ENCODE results near the gene STK35.

The STK35 gene

DNA sequence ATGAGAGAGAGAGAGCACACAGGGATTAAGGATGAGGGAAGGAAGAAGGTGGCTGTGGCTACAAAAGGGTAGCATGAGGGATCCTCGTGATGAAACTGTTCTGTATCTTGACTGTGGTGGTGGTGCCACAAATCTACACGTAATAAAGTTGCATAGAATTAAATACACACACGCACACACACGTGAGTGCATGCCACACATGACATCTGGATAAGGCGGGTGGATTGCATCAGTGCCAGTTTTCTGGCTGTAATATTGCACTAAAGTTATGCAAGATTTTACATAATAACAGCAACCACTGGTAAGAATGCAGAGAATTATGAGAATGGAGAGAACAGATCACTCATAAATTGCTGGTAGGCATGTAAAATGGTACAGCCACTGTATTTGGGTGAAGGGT is 16.9 kb upstream of the STK35 start:
- Histone ChIP-seq H3K27ac (ENCODE audit: low read depth, low read length, poor library complexity, severe bottlenecking) (no peak overlapping the region), H3F3A (ENCODE audit: insufficient read depth, low read length) (no peaks in the 10 kb centered on the region), H3K4me1 (ENCODE audit: insufficient read depth, low read length, severe bottlenecking) (no peaks in the 10 kb centered on the region), H3K36me3 (ENCODE audit: insufficient read depth, low read length) (no peaks in the 10 kb centered on the region), H3K9me3 (ENCODE audit: low read length) (no peaks in the 10 kb centered on the region), H3K27me3 (ENCODE audit: insufficient read depth, low read length) (peaks cover 4% of the 10 kb centered on the region; the same call in 1 of the 2 replicates), H3K4me3 (ENCODE audit: low read depth, low read length, poor library complexity, severe bottlenecking) (no peak overlapping the region), H3K4me2 (ENCODE audit: low read length) (no peak overlapping the region), H3K9ac (ENCODE audit: low read length) (no peak overlapping the region), H3K79me2 (ENCODE audit: insufficient read depth, low read length) (no peaks in the 10 kb centered on the region), H3K9me2 (ENCODE audit: low read depth, low read length) (no peaks in the 10 kb centered on the region), H2AFZ (ENCODE audit: low read length) (no peak overlapping the region), H4K20me1 (ENCODE audit: insufficient read depth, low read length) (no peaks in the 10 kb centered on the region)
- no peak for TF ChIP-seq EZH2 (IDR thresholded peaks at IDR 0.05; ENCODE audit: borderline replicate concordance, low read length)
- TF ChIP-seq, protein P1, sequence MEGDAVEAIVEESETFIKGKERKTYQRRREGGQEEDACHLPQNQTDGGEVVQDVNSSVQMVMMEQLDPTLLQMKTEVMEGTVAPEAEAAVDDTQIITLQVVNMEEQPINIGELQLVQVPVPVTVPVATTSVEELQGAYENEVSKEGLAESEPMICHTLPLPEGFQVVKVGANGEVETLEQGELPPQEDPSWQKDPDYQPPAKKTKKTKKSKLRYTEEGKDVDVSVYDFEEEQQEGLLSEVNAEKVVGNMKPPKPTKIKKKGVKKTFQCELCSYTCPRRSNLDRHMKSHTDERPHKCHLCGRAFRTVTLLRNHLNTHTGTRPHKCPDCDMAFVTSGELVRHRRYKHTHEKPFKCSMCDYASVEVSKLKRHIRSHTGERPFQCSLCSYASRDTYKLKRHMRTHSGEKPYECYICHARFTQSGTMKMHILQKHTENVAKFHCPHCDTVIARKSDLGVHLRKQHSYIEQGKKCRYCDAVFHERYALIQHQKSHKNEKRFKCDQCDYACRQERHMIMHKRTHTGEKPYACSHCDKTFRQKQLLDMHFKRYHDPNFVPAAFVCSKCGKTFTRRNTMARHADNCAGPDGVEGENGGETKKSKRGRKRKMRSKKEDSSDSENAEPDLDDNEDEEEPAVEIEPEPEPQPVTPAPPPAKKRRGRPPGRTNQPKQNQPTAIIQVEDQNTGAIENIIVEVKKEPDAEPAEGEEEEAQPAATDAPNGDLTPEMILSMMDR (IDR thresholded peaks at IDR 0.05; ENCODE audit: low read length): no peak

DNA sequence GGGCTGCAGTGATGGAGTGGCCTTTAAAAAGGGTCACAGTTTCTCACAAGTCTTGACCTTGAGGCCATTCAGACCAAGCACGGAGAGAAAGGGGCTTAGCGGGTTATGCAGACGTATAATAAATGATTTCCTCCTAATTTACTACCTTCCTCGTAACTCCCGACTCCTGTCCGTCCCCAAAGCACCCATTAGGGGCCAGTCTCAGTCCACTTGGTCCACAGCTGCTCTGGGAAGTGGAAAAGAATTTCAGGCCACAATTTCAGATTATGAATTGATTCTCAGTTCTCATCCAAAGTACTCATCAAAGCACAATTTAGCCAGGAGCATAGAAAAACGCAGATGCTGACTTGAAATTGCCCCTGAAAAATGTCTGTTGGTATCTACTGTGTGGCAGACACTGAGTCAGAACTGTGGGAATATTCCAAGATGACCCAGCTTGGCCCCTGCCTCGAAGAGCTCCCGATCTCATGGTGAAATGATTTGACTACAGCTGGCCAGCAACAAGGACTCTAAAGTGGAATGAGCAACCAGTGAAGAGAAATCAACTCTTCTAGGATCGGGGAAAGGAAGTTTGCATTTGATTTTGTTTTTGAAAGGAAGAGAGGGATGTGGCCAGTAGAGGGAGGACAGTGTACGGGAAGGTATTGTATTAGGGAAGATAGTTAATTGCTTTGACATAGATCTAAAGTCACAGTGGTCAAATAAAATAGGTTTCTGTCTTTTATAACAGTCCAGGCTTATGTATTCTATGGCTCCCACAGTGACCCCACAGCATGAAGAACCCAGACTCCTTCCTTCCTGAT is 15.2 kb upstream of the STK35 start:
- no peaks in the 10 kb centered on the region for H3K9me2 ChIP-seq (ENCODE audit: low read depth, low read length)
- H3K27me3 ChIP-seq (ENCODE audit: insufficient read depth, low read length): peaks cover 4% of the 10 kb centered on the region; the same call in 1 of the 2 replicates
- H3K4me1 ChIP-seq (ENCODE audit: insufficient read depth, low read length, severe bottlenecking): no peaks in the 10 kb centered on the region
- H3K27ac ChIP-seq (ENCODE audit: low read depth, low read length, poor library complexity, severe bottlenecking): no peak overlapping the region
- H3K79me2 ChIP-seq (ENCODE audit: insufficient read depth, low read length): no peaks in the 10 kb centered on the region
- no peaks in the 10 kb centered on the region for H3F3A ChIP-seq (ENCODE audit: insufficient read depth, low read length)
- H3K36me3 ChIP-seq (ENCODE audit: insufficient read depth, low read length): no peaks in the 10 kb centered on the region
- no peaks in the 10 kb centered on the region for H3K9me3 ChIP-seq (ENCODE audit: low read length)
- no peak overlapping the region for H3K4me2 ChIP-seq (ENCODE audit: low read length)
- H3K4me3 ChIP-seq (ENCODE audit: low read depth, low read length, poor library complexity, severe bottlenecking): no peak overlapping the region
- H3K9ac ChIP-seq (ENCODE audit: low read length): no peak overlapping the region
- no peaks in the 10 kb centered on the region for H4K20me1 ChIP-seq (ENCODE audit: insufficient read depth, low read length)
- H2AFZ ChIP-seq (ENCODE audit: low read length): no peak overlapping the region
- TF ChIP-seq, protein P1 (IDR thresholded peaks at IDR 0.05; ENCODE audit: low read length): no peak
- no peak for TF ChIP-seq EZH2 (IDR thresholded peaks at IDR 0.05; ENCODE audit: borderline replicate concordance, low read length)

DNA sequence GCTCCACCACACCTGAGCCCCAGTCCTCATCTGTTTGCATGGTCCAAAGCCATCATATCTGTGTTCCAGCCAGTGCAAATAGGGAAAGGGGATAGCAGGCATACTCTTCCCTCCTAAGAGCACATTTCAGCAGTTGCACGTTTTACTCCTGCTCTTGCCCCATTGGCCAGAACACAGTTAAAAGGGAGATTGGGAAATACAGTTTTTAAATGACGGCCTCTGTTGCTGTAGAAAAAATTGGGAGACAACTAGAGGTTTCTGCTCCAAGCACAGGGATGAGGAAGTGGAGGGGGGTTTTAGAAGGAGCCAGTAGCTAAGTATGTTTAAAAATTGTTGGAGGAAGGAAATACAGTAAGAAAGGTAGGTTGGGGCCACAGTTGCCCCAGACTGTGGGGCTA is 14.6 kb upstream of the STK35 start:
- H2AFZ ChIP-seq (ENCODE audit: low read length): no peak overlapping the region
- no peak overlapping the region for H3K4me2 ChIP-seq (ENCODE audit: low read length)
- no peaks in the 10 kb centered on the region for H3F3A ChIP-seq (ENCODE audit: insufficient read depth, low read length)
- TF ChIP-seq, protein P1 (IDR thresholded peaks at IDR 0.05; ENCODE audit: low read length): no peak
- no peak for TF ChIP-seq EZH2 (IDR thresholded peaks at IDR 0.05; ENCODE audit: borderline replicate concordance, low read length)
- no peaks in the 10 kb centered on the region for H3K4me1 ChIP-seq (ENCODE audit: insufficient read depth, low read length, severe bottlenecking)
- H4K20me1 ChIP-seq (ENCODE audit: insufficient read depth, low read length): no peaks in the 10 kb centered on the region
- peaks cover 4% of the 10 kb centered on the region; the same call in 1 of the 2 replicates for H3K27me3 ChIP-seq (ENCODE audit: insufficient read depth, low read length)
- no peaks in the 10 kb centered on the region for H3K36me3 ChIP-seq (ENCODE audit: insufficient read depth, low read length)
- no peak overlapping the region for H3K27ac ChIP-seq (ENCODE audit: low read depth, low read length, poor library complexity, severe bottlenecking)
- H3K9ac ChIP-seq (ENCODE audit: low read length): no peak overlapping the region
- no peaks in the 10 kb centered on the region for H3K79me2 ChIP-seq (ENCODE audit: insufficient read depth, low read length)
- H3K9me3 ChIP-seq (ENCODE audit: low read length): no peaks in the 10 kb centered on the region
- H3K9me2 ChIP-seq (ENCODE audit: low read depth, low read length): no peaks in the 10 kb centered on the region
- no peak overlapping the region for H3K4me3 ChIP-seq (ENCODE audit: low read depth, low read length, poor library complexity, severe bottlenecking)

All from OCI-LY1 (cell line).